ENCODE results near the gene CLCN6.

DNA sequence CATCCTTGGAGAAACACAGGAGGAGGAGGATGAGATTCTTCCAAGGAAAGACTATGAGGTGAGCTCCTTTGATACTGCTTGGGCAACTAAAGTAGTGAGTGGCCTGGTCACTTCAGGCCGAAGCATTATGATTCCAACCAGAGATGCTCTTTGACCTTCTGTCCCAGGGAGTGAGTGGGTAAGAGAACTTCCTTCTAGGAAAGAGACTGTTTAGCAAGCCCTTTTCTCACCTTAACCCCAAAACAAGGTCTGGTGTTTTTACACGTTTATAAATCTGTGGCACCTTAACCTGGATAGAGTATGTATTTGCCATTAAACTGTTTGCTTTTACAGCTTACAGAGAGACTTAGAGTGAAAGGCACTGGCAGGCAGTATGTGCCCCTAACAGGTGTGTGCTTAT is 1.1 kb downstream of the CLCN6 start:
- TF ChIP-seq, protein P1, sequence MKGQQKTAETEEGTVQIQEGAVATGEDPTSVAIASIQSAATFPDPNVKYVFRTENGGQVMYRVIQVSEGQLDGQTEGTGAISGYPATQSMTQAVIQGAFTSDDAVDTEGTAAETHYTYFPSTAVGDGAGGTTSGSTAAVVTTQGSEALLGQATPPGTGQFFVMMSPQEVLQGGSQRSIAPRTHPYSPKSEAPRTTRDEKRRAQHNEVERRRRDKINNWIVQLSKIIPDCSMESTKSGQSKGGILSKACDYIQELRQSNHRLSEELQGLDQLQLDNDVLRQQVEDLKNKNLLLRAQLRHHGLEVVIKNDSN (IDR thresholded peaks at IDR 0.05), result no peak
- TF ChIP-seq TCF12 (IDR thresholded peaks at IDR 0.05; ENCODE audit: low read depth) (no peak), YY1 (IDR thresholded peaks at IDR 0.05; ENCODE audit: low read depth) (no peak), FOXM1 (IDR thresholded peaks at IDR 0.05; ENCODE audit: borderline replicate concordance, low read depth) (no peak), TAF1 (IDR thresholded peaks at IDR 0.05; ENCODE audit: low read depth) (no peak), CREB1 (IDR thresholded peaks at IDR 0.05; ENCODE audit: low read depth) (no peak), EP300 (IDR thresholded peaks at IDR 0.05; ENCODE audit: borderline replicate concordance) (no peak), ZBTB7A (IDR thresholded peaks at IDR 0.05; ENCODE audit: low read depth) (no peak), CEBPB (IDR thresholded peaks at IDR 0.05) (no peak)
- TF ChIP-seq, protein P2, sequence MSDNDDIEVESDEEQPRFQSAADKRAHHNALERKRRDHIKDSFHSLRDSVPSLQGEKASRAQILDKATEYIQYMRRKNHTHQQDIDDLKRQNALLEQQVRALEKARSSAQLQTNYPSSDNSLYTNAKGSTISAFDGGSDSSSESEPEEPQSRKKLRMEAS (IDR thresholded peaks at IDR 0.05), result no peak
- TF ChIP-seq, protein P3, sequence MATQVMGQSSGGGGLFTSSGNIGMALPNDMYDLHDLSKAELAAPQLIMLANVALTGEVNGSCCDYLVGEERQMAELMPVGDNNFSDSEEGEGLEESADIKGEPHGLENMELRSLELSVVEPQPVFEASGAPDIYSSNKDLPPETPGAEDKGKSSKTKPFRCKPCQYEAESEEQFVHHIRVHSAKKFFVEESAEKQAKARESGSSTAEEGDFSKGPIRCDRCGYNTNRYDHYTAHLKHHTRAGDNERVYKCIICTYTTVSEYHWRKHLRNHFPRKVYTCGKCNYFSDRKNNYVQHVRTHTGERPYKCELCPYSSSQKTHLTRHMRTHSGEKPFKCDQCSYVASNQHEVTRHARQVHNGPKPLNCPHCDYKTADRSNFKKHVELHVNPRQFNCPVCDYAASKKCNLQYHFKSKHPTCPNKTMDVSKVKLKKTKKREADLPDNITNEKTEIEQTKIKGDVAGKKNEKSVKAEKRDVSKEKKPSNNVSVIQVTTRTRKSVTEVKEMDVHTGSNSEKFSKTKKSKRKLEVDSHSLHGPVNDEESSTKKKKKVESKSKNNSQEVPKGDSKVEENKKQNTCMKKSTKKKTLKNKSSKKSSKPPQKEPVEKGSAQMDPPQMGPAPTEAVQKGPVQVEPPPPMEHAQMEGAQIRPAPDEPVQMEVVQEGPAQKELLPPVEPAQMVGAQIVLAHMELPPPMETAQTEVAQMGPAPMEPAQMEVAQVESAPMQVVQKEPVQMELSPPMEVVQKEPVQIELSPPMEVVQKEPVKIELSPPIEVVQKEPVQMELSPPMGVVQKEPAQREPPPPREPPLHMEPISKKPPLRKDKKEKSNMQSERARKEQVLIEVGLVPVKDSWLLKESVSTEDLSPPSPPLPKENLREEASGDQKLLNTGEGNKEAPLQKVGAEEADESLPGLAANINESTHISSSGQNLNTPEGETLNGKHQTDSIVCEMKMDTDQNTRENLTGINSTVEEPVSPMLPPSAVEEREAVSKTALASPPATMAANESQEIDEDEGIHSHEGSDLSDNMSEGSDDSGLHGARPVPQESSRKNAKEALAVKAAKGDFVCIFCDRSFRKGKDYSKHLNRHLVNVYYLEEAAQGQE (IDR thresholded peaks at IDR 0.05; ENCODE audit: low read depth), result no peak

Measured in Ishikawa (cell line).